ENCODE measurements around the gene STT3B.

The STT3B gene

DNA sequence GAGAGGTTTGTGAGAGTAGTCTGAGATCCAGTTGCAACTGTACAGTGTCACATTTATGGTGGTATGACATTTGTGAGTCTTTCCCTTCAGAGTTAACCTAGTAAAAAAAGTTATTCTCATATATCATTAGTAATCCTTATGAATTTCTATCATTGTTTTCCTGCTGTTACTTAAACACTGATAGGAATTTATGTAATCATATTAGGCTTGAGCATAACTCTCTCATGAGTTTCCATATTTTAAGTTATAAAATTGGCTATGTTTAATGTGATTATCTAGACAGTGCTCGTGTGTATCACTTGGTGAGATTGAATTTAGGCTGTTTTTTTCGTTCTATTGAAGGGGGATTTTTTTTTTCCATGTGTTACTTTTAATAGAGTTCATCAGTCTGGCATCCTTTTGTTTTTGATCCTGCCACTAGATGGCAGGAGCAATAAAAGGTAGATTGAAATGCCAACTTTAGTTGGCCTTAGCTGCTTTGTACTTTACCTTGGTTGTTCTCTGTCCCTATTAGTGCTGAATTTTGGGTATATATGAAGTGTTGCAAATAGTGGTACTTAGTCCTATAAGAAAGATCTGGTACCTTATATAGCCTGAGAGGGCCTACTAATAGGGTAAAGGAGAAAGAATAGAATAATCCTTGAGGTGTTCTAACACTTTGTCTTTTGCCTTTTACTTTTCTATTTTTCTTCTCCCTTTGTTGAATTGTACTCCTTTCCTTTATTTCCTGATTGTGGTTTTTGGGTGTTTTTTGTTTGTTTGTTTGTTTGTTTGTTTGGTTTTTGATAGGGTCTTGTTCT, 17.9 kb downstream of the STT3B start:
- in situ Hi-C loops (cut with MboI; ENCODE audit: low sequenced_read_pairs), result no loop called here

DNA sequence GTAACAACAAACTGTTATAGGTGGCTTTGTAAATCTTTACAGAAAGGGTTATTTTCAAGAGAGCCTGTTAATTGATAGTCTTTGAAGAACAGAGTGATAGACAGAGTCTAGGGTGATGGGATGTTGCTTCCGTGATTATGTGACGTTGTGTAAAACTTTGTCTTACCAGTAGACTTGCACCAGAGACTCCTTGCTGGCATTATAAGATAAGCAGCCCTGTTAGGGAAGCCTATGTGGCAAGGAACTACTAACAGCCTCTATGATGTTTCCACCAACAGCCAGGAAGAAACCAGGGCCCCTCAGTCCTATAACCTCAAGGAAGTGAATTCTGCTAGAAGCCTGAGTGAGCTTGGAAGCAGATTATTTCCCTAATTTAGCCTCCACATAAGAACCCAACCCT, 18.9 kb downstream of the STT3B start:
- in situ Hi-C loops (cut with MboI; ENCODE audit: low sequenced_read_pairs), result no loop called here

DNA sequence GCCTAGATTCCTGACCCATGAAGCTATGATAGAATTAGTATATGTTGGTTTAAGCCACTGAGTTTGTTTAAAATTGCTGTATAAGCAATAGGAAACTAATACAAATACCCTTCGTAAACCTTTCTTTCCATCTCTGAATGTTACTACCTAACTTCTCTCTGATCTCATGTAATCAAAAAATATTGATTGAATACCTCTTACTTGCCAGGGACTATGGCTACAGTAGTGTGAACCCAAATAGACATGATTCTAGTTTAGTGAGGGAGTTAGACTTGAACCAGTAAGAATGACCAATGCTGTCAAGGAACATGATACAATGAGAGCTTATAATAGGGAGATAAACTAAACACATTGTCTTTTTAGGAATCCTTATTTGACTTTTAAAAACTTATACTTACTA, 19.4 kb downstream of the STT3B start:
- in situ Hi-C loops (cut with MboI; ENCODE audit: low sequenced_read_pairs), result no loop called here

DNA sequence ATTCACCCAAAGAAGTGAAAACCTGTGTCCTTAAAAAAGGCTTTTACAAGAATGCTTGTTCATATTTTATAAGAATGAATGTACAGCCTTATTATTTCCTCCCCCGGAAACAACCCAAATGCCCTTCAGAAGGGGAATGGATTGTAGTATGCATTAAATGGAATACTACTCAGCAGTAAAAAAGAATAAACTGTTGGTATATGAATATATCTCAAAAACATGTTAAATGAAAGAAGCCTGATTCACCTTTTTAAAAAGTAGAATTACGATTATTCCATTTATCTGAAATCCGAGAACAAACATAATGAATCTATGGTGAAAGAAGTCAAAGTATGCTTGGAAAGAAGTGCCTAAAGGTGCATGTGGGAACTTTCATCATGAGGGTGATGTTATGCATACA, 20.5 kb downstream of the STT3B start:
- in situ Hi-C loops (cut with MboI; ENCODE audit: low sequenced_read_pairs), result no loop called here

DNA sequence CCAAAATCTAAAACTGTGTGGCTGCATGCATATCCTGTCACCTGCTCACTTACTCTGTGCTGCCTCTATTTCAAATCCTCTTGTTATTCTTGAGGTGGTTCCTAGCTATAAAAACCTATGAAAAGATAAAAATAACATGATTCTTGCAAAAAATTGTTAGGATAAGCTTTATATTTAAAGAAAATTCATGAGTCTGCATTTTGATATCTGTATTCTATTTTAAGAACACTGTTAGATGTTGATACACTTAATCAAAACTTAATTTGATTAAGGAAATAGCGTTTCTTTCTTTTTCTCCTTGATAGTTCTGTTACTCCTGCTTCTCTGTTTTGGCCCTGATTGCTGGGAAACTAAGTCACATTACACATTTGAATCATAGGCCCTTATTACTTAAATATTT, 22.5 kb downstream of the STT3B start:
- in situ Hi-C loops (cut with MboI; ENCODE audit: low sequenced_read_pairs), result no loop called here

DNA sequence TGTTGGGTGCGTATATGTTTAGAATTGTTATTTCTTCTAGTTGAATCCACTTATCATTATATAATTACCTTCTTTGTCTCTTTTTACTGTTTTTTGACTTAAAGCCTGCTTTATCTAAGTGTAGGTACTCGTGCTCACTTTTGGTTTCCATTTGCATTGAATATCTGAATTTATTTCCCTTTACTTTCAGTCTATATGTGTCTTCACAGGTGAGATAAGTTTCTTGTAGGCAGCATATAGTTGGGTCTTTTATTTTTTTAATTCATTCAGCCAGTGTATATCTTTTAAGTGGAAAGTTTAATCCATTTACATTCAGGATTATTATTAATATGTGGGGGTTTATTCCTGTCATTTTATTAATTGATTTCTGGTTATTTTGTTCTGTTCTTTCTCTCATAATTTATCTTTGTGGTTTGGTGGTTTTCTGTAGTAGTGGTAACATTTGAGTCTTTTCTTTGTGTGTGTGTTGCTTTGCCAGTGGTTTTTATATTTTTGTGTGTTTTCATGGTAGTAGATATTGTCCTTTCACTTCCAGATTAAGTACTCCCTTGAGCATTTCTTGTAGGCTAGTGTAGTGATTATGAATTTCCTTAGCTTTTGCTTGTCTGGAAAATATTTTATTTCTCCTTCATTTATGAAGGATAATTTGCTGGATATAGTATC, 27.3 kb downstream of the STT3B start:
- in situ Hi-C loops (cut with MboI; ENCODE audit: low sequenced_read_pairs), result no loop called here

DNA sequence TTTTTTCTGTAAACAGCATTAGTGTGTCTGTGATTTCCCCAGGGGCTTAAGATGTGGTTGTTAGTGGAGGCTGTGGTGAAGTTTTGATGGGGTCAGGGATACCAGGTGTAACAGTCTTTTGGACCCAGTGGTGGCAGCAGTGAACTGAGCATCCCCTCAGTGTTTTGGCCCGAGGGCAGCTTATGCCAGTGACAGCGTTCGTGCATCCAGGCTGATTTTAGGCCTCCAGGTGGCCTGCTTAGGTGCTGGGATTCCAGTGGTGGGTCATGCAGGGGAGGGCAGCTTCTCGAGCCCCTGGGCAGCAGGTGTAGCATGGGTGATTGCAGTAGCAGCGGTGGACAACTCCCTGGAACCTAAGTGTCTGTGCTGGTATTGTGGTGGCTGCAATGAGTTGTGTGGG, 29.2 kb downstream of the STT3B start:
- in situ Hi-C loops (cut with MboI; ENCODE audit: low sequenced_read_pairs), result no loop called here

DNA sequence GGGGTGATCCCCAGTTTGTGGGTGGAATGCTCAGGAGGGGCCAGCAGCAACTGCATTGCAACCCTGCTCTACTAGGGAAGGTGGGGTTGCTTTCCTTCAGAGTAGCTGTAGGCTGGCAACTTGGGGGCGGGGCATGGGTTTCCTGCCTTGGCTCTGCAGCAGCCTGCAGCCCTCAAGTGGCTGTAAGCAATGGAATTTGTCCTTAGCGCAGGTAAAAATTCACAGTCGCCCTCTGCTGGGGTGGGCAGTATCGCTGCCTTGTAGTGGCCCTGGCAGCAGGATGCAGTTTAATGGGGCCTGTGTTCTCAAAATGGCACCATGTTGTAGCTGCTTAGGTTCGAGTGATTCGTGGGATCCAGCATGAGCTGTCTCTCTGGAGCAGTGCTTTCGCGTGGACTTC, 29.8 kb downstream of the STT3B start:
- in situ Hi-C loops (cut with MboI; ENCODE audit: low sequenced_read_pairs), result no loop called here

DNA sequence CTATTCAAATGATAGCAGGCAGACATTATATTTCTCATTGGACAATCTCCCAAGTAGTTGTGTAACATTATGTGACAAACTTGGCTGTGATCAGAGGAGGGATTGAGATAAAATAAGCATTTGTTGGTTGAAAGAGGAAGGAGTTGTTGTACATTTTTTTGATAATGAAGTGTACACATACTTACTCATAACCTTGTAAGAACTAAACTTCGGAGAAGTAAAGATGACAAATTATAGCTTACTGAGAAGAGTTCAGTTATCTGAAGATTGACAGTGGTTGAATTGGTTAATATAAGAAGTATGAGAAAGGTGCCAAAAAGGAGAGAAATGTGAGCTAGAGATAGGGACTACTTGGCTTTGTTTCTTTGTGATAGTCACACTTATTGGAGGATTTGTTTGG, 32.6 kb downstream of the STT3B start:
- in situ Hi-C loops (cut with MboI; ENCODE audit: low sequenced_read_pairs), result no loop called here

DNA sequence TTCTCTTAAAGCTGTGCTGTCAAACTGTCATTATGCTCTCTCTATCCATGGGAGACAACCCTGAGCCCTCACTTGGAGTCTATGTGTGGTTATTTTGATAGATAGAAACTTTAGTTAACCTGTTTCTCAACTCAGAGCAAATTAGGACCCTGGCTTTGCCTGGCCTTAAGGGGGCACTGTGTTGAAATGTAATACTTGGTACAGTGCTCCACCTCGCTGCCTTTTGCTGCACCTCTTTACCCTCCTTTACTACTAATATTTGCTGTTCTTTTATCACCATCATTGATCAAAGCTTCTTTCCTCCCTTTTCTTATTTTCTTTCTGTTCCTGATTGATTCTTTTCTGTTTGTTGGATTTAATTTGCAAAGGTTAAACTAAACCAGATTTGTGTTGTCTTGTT, 34.3 kb downstream of the STT3B start:
- in situ Hi-C loops (cut with MboI; ENCODE audit: low sequenced_read_pairs), result no loop called here

DNA sequence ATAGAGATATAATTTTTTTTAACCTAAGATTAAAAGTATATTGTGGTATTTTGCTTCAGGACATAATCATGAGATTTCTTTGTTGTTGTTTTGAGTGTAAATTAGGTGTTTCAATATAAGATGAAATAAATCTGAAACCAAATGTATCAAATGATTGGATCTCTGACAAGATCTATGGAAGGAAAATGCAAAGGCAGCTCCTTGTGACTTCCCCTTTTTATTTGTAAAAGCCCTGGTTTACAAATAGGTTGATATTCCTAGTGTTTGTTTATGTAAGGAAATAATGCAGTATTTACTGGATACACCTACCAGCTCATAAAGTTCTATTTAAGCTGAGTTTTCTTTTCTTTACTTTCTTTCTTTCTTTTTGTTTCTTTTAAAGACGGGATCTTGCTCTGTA, 35.9 kb downstream of the STT3B start:
- in situ Hi-C loops (cut with MboI; ENCODE audit: low sequenced_read_pairs), result no loop called here

DNA sequence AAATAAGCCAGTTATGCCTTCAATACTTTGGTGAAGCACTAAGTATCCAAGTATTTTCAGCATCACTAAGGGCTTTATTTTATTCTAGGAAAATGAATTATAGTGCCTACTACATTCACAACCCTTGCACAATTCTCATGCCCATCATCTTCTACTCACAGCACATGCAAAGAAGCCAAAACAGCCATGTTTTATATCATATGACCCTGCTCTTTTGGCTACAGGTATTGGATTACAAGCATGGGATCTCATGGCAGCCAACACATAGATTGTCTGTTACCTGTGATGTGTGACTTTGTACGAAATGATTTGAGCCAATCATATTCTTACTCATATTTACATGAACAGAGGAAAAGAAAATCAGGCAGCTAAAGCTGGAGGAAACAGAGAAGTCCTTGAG, 38.6 kb downstream of the STT3B start:
- in situ Hi-C loops (cut with MboI; ENCODE audit: low sequenced_read_pairs), result no loop called here

DNA sequence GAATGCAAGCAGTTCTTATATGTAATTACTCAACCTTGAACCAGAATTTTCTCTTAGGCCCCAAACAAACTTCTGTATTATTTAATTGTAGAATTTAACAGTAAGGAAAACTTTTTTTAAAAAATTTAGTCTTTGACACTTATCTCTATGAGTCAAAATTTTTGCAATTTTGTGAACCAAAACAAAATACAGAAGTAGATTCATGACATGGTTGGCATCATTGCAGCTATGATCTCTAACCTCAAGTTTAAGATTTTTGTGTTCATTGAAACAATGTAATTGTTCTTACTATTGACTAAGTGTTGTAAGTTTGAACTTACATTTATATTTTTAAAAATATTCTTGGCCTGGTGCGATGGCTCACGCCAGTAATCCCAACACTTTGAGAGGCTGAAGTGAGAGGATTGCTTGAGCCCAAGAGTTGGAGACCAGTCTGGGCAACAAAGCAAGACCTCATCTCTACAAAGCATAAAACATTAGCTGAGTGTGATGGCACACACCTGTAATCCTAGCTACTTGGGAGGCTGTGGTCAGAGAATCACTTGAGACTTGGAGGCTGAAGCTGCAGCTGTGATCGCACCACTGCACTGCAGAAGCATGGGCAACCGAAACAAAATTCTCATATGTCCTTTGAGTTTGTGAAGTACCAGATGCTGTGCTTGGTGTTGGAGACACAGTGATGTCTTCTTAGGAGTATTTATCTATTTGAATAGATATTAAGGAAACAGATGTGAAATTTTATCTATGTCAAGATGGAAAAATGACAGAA, 39.7 kb downstream of the STT3B start:
- in situ Hi-C loops (cut with MboI; ENCODE audit: low sequenced_read_pairs), result no loop called here

DNA sequence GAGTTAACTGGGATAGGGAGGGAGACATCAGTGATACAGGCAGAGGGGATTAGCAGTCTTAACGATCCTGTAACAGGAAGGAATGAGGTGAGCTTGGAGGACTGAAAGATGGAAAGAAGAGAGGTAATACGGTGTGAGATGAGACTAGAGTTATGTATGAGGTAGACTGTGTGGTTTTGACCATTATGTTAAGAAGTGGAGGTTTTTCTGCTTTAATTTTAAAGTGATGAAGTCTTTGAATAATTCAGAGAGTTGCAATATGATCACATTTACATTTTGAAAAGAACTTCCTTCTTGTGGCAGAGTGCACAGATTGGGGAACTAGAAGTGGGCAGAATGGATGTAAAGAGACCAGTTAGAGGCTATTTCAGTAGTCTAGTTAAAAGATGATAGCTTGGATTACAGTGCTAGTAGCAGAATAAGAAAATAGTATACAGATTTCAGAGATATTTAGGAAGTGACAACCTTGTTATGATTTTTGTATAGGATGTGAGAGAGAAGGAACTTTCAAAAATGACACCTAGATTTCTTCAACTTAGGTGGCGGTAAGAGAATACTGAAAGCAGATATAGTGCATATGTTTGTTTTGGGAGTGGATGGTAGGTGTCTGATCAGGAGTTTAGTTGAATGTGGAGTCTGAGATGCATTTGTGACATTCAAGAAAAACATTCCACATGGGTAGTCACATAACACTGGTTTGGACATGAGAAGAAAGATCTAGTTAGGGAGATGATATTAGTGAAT, 40.5 kb downstream of the STT3B start:
- in situ Hi-C loops (cut with MboI; ENCODE audit: low sequenced_read_pairs), result no loop called here

DNA sequence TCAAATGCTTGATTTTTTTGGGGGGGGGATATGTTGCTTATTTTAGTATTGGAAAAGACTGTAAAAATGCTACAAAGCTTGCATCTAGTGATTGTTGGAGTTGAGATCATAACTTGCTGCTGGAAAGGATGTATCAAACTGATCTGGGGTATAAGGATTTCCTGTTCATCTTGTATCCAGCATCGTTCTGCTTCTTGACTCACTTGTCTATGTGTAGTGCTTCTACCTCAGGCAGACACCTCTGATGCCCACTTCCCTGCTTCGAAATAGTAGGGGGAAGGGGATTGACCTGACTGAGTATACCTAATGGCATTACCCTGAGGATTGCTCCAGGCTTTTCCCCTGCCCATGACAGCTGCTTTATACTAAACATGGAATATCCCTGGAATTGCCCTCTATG, 42.7 kb downstream of the STT3B start:
- in situ Hi-C loops (cut with MboI; ENCODE audit: low sequenced_read_pairs), result no loop called here

DNA sequence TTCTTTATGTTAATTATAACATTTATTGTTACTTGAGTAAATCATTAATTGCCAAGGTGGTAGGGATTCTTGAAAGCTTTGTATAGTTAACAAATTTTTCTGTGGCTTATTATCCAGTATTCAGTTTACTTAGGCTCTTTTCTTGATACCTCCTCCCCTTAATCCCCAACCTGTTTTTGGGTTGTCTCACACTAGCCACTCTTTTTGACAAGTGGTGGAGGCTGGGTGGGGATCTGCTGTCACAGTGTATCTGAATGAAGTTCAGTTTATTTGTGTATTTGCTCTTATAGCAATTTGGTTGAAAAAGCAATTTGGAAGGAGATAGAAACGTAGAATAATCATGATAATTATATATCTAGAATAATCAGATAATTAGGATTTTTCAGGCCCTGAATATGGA, 43.8 kb downstream of the STT3B start:
- in situ Hi-C loops (cut with MboI; ENCODE audit: low sequenced_read_pairs), result no loop called here

DNA sequence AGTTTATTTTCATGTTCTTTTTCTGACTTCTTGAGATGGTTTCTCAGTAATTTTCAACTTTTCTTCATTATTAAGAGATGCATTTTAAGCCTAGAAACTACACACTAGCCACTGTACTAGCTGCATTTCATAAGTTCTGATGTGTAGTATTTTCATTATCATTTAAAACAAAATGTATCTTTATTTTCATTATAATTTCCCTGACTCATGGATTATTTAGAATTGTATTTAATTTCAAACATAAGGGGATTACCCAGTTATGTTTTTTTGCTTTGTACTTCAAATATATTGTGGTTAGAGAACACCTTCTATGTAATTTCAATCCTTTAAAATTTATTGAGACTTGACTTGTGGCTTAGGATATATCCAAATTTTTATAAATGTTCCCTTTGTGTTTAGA, 44.5 kb downstream of the STT3B start:
- in situ Hi-C loops (cut with MboI; ENCODE audit: low sequenced_read_pairs), result no loop called here

DNA sequence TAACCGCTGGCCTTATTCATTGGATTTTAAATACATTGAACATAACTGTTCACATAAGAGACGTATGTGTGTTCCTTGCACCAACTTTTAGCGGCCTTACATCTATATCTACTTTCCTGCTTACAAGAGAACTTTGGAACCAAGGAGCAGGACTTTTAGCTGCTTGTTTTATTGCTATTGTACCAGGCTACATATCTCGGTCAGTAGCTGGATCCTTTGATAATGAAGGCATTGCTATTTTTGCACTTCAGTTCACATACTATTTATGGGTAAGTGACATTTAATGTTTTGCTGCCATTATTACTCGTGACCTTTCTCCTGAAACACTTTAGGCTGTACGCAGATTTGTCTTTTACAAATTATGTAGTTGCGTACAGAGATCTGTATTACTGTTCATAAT, 47.1 kb downstream of the STT3B start:
- in situ Hi-C loops (cut with MboI; ENCODE audit: low sequenced_read_pairs), result no loop called here

DNA sequence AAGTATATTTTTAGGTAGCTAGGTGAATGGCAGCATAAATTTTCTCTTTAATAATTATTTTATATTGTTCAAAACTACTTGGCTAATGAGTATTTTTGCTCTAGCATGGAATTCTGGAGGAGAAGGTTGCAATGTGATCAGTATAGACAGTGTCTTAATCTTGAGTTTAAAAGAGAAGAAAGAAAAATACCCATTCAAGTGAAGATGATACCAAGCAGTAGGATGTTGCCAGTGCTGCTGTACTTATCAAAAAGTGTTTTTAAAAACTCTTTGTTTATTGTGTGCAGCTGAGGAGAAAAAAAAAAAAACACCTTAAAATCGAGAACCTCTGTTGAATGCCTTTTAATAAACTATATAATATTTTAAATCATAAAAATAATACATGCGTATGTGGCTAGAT, 47.9 kb downstream of the STT3B start:
- in situ Hi-C loops (cut with MboI; ENCODE audit: low sequenced_read_pairs), result no loop called here

DNA sequence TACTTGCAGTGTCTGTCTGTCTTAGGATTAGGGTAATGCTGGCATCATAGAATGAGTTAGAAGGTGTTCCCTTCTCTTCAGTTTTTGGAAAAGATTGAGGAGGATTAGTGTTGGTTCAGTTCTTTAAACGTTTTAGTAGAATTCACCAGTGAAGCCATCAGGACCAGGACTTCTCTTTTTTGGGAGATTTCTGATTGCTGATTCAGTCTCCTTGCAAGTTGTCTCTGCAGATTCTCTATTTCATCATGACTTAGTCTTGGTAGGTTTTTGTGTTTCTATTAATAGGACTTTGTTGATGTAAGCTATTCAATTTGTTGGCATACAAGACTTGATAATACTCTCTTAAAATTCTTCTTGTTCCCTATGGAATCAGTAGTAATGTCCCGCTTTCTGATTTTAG, 48.9 kb downstream of the STT3B start:
- in situ Hi-C loops (cut with MboI; ENCODE audit: low sequenced_read_pairs), result no loop called here

DNA sequence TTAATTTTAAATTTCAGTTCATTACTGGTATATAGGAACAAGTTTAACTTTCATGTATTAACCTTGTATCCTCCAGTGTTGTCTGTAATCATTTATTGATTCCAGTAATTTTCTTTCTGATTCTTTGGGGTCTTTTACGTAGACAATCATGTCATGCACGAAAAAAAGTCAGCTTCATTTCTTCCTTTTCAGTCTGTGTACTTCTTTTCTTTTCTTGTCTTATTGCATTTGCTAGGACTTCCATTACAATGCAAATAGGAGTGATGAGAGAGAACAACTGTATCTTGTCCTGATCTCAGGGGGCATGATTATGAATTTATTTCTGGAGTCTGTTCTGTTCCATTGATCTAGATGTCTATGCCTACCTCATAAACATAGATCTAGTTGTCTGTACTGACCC, 56.5 kb downstream of the STT3B start:
- in situ Hi-C loops (cut with MboI; ENCODE audit: low sequenced_read_pairs), result no loop called here
